ENCODE measurements around the gene LYZL1. TPM values are rescaled to one million over a fixed set of nuclear protein-coding genes. Genes with fewer than 3 reads are reported as not detected.

LYZL1 gene
- total and polyA plus RNA-seq, 2 of the 8 experiments (the other 6 are each of a cell fraction or from before 2014, with no cell fraction given) = not detected

GRCh38 chr10:29239569-29240472 lies 49.0 kb upstream of the LYZL1 start (continued):
- TF ChIP-seq RXRA (IDR thresholded peaks at IDR 0.05; ENCODE audit: insufficient read depth, low read depth, low read length) (no peak), SIX5 (IDR thresholded peaks at IDR 0.05; ENCODE audit: low read depth, low read length) (no peak), POLR2A (IDR thresholded peaks at IDR 0.05; ENCODE audit: control extremely low read depth in 1 of 2, low read depth in 2 of 2, low read length in 2 of 2) (no peak), RAD21 (IDR thresholded peaks at IDR 0.05 in 1 of 2, conservative IDR thresholded peaks at IDR 0.05 in 1 of 2; ENCODE audit: low read depth in 2 of 2, low read length in 2 of 2) (peak; percentile 77 to 83), CREB1 (IDR thresholded peaks at IDR 0.05) (no peak), SIRT6 (IDR thresholded peaks at IDR 0.05; ENCODE audit: low read length) (no peak), GABPA (IDR thresholded peaks at IDR 0.05; ENCODE audit: borderline replicate concordance, insufficient read depth, low read length) (no peak), SP1 (IDR thresholded peaks at IDR 0.05; ENCODE audit: low read depth, low read length) (no peak), CTBP2 (IDR thresholded peaks at IDR 0.05; ENCODE audit: borderline replicate concordance, insufficient read depth, insufficient read length, low read length) (no peak), EGR1 (IDR thresholded peaks at IDR 0.05; ENCODE audit: borderline replicate concordance, low read depth, low read length) (no peak), TAF7 (optimal IDR thresholded peaks at IDR 0.05; ENCODE audit: borderline replicate concordance, low read depth, low read length) (no peak), BACH1 (IDR thresholded peaks at IDR 0.05; ENCODE audit: low read length) (no peak), ASH2L (IDR thresholded peaks at IDR 0.05; ENCODE audit: low read length) (no peak), FOSL1 (IDR thresholded peaks at IDR 0.05; ENCODE audit: insufficient read depth, low read depth, low read length) (no peak), SUZ12 (IDR thresholded peaks at IDR 0.05; ENCODE audit: low read length) (no peak)

All from H1 (cell line).